ENCODE results near the gene TRIM2. TPM values are rescaled to one million over a fixed set of nuclear protein-coding genes. Genes with fewer than 3 reads are reported as not detected.

TRIM2 gene
- total RNA-seq, 2 experiments from 2014 or later = 0.06 to 0.29 TPM

DNA sequence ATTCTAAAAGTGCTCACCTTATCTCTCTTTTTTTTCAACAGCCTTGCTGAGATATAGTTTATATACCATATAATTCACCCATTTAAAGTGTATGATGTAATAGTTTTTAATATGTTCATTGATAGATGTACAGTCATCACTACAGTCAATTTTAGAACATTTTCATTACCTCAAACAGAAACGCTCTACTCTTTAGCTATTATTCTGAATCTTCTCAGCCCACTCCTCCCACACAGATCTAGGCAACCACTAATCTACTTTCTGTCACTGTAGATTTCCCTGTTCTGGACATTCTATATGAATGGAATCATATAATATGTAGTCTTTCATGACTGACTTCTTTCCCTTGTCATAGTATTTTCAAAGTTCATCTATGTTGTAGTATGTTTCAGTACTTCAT is 162.8 kb downstream of the TRIM2 start:
- H4K20me1 ChIP-seq (ENCODE audit: insufficient read depth, low read length) = no peaks in the 10 kb centered on the region
- CTCF ChIA-PET (ENCODE audit: unreplicated experiment) = no interaction called here
- POLR2A ChIA-PET = interaction anchor here (0.6 kb wide), 1 partner anchor 49 kb away, joined by 4 read pairs; no protein-coding TSS in a partner anchor
- H3K9me3 ChIP-seq (ENCODE audit: low read length) = peaks cover 13% of the 10 kb centered on the region; the same call in 1 of the 2 replicates
- H3K36me3 ChIP-seq (ENCODE audit: insufficient read depth, low read length) = peaks cover 97% of the 10 kb centered on the region
- no peaks in the 10 kb centered on the region for H3K79me2 ChIP-seq (ENCODE audit: insufficient read depth, low read depth, low read length)
- BruUV-seq (replicated peaks) = no TSS peak
- no peak for DNase-seq (ENCODE audit: low spot score)
- no peak overlapping the region for H3K27ac ChIP-seq (ENCODE audit: low read depth, low read length, poor library complexity, severe bottlenecking)
- TF ChIP-seq CTCF (conservative IDR thresholded peaks at IDR 0.05; ENCODE audit: low read length) (no peak), EZH2phosphoT487 (IDR thresholded peaks at IDR 0.05; ENCODE audit: borderline replicate concordance, low read depth, low read length) (no peak)
- H3K4me3 ChIP-seq (ENCODE audit: low read depth, low read length, poor library complexity, severe bottlenecking) = no peak overlapping the region
- H3K4me2 ChIP-seq (ENCODE audit: low read length) = no peak overlapping the region
- H3K9me2 ChIP-seq (ENCODE audit: insufficient read depth, low read length) = no peaks in the 10 kb centered on the region
- no peaks in the 10 kb centered on the region for H3K4me1 ChIP-seq (ENCODE audit: insufficient read depth, low read length, poor library complexity, severe bottlenecking)
- H2AFZ ChIP-seq (ENCODE audit: low read length) = no peak overlapping the region
- intact Hi-C loops (cut with micrococcal nuclease; ENCODE audit: unreplicated experiment) = no loop called here

GRCh38 chr4:153369021-153369420 is 164.8 kb downstream of the TRIM2 start:
- no peak overlapping the region for H2AFZ ChIP-seq (ENCODE audit: low read length)
- H3K36me3 ChIP-seq (ENCODE audit: insufficient read depth, low read length) = peaks cover 97% of the 10 kb centered on the region
- no peaks in the 10 kb centered on the region for H3K79me2 ChIP-seq (ENCODE audit: insufficient read depth, low read depth, low read length)
- POLR2A ChIA-PET = no interaction called here
- no peak overlapping the region for H3K4me3 ChIP-seq (ENCODE audit: low read depth, low read length, poor library complexity, severe bottlenecking)
- no peak overlapping the region for H3K27ac ChIP-seq (ENCODE audit: low read depth, low read length, poor library complexity, severe bottlenecking)
- DNase-seq (ENCODE audit: low spot score) = no peak
- no peaks in the 10 kb centered on the region for H4K20me1 ChIP-seq (ENCODE audit: insufficient read depth, low read length)
- no peak overlapping the region for H3K4me2 ChIP-seq (ENCODE audit: low read length)
- no TSS peak for BruUV-seq (replicated peaks)
- H3K9me3 ChIP-seq (ENCODE audit: low read length) = peaks cover 24% of the 10 kb centered on the region
- H3K9me2 ChIP-seq (ENCODE audit: insufficient read depth, low read length) = no peaks in the 10 kb centered on the region
- no peaks in the 10 kb centered on the region for H3K4me1 ChIP-seq (ENCODE audit: insufficient read depth, low read length, poor library complexity, severe bottlenecking)
- CTCF ChIA-PET (ENCODE audit: unreplicated experiment) = no interaction called here
- intact Hi-C loops (cut with micrococcal nuclease; ENCODE audit: unreplicated experiment) = no loop called here
- TF ChIP-seq CTCF (conservative IDR thresholded peaks at IDR 0.05; ENCODE audit: low read length) (no peak), EZH2phosphoT487 (IDR thresholded peaks at IDR 0.05; ENCODE audit: borderline replicate concordance, low read depth, low read length) (no peak)

GRCh38 chr4:153371701-153372234 is 167.5 kb downstream of the TRIM2 start:
- POLR2A ChIA-PET = interaction anchor here (0.9 to 1.5 kb wide), 3 partner anchors 12 to 20 kb away, joined by 3 read pairs; no protein-coding TSS in a partner anchor
- no peaks in the 10 kb centered on the region for H3K79me2 ChIP-seq (ENCODE audit: insufficient read depth, low read depth, low read length)
- no peak overlapping the region for H3K4me3 ChIP-seq (ENCODE audit: low read depth, low read length, poor library complexity, severe bottlenecking)
- peaks cover 97% of the 10 kb centered on the region for H3K36me3 ChIP-seq (ENCODE audit: insufficient read depth, low read length)
- H3K9me3 ChIP-seq (ENCODE audit: low read length) = peaks cover 24% of the 10 kb centered on the region
- BruUV-seq (replicated peaks) = no TSS peak
- H4K20me1 ChIP-seq (ENCODE audit: insufficient read depth, low read length) = no peaks in the 10 kb centered on the region
- H3K4me1 ChIP-seq (ENCODE audit: insufficient read depth, low read length, poor library complexity, severe bottlenecking) = peaks cover 6% of the 10 kb centered on the region
- H3K4me2 ChIP-seq (ENCODE audit: low read length) = no peak overlapping the region
- H3K9me2 ChIP-seq (ENCODE audit: insufficient read depth, low read length) = no peaks in the 10 kb centered on the region
- no peak for DNase-seq (ENCODE audit: low spot score)
- TF ChIP-seq CTCF (conservative IDR thresholded peaks at IDR 0.05; ENCODE audit: low read length) (no peak), EZH2phosphoT487 (IDR thresholded peaks at IDR 0.05; ENCODE audit: borderline replicate concordance, low read depth, low read length) (no peak)
- H2AFZ ChIP-seq (ENCODE audit: low read length) = no peak overlapping the region
- H3K27ac ChIP-seq (ENCODE audit: low read depth, low read length, poor library complexity, severe bottlenecking) = no peak overlapping the region
- intact Hi-C loops (cut with micrococcal nuclease; ENCODE audit: unreplicated experiment) = no loop called here
- CTCF ChIA-PET (ENCODE audit: unreplicated experiment) = no interaction called here
